GM12801 (cell line): ENCODE data around the gene CRELD2.

Source experiments
- CTCF ChIP-seq: IDR thresholded peaks from one replicate; pipeline ENCODE4 v1.5.1; 2011; ENCODE audit warnings: control low read depth; ENCODE audit not compliant: insufficient read length; ENCODE audit errors: extremely low read depth

The CRELD2 gene

DNA sequence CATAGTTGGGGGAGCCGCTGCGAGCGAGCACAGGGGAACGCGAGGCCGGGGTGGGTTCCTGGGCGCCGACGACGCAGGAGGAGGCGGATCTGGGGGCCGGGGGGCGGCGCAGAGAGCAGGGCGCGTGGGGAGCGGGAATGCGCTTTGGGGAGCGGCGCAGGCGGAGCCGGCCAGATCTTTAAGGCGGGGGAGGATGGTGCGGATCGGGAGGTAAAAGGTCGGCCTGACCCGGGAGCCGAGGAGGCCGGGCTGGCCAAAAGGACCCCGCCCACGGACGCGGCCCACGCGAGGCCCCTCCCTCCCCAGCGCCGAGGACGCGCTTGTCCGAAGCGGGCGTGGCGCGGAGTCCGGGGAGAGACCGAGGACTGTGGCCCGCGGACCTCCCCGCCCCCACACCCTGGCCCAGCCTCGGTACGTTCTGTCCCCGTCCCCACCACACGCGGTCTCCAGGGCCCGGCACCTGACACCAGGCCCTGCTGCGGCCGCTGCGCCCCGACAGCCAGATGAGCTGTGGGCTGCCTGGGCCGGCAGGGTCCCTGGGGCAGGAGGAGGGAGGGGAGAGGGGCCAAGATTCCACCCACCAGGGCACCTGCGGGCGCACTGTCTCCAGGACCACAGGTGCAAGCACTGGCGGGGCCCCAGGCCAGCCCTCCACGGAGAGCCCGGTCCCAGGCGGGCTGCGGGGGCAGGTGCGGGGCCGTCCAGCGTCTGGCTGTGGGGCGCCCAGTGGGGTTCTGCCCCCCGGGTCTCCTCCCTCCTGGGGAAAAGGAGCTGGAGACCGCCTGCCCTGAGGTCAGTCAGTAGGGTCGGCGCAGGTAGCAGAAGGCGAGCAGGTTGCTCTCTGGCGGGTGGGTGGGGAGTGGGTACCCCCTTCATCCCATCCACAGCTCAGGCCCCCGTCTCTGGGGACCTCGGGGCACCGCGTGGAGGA is 53.1 kb downstream of the CRELD2 start:
- no peak for TF ChIP-seq CTCF

DNA sequence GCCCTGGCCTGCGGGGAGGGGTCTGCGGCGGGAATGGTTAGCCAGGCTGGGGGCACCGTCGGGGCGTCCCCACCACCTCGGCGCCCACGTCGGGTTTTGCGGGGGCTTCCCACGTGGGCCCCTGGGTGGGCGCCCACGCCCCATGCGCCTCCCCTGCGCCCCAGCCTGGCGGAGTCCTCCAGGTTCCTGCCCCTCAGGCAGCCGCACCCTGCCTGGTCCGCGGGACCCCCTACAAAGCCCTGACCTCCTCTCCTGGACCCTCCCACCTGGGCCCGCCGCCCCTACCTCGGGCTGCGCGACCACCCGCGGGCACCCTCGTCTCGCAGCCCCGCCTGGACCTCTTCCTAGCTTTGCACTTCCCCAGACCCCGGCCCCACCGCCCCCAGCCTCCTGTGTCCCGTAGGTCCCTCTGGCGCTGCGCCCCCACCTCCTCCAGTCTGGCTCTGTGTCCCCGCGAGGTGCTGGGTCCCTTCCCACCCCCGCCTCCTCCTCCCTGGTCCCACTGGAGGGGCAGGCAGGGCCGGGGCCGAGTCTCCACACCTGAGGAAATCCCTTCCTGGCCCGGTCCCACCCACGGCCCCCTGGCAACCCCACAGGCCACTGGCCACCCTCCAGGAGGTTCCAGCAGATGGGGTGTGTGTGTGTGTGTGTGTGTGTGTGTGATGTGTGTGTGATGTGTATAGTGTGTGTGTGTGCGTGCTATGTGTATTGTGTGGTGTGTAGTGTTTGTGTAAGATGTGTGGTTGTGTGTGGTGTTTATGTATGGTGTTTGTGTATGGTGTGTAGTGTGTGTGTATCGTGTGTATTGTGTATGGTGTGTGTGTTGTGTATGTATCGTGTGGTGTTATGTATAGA is 54.0 kb downstream of the CRELD2 start:
- no peak for TF ChIP-seq CTCF

DNA sequence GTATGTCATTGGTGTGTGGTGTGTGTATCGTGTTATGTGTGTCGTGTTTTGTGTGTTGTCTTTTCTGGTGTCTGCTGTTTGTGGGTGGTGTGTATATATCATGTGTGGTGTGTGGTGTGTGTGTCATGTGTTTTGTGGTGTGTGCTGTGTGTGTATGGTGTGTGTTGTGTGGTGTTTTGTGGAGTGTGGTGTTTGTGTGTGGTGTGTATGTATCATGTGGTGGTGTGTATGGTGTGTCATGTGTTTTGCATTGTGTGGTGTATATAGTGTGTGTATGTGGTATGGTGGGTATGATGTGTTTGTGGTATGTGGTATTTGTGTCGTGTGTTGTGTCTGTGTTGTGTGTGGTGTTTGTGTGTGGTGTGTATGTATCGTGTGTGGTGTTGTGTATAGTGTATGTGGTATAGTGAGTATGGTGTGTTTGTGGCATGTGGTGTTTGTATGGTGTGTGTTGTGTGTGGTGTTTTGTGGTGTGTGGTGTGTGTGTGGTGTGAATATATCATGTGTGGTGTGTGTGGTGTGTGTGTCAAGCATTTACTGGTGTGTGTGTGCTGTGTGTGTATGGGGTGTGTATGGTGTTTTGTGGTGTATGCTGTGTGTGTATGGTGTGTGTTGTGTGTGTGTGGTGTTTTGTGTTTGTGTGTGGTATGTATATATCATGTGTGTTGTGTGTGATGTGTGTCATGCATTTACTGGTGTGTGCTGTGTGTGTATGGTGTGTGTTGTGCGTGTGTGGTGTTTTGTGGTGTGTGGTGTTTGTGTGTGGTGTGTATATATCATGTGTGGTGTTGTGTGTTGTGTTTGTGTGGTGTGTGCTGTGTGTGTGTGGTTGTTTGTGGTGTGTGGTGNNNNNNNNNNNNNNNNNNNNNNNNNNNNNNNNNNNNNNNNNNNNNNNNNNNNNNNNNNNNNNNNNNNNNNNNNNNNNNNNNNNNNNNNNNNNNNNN is 54.9 kb downstream of the CRELD2 start:
- no peak for TF ChIP-seq CTCF

GRCh38 chr22:49975543-49976389 is 57.3 kb downstream of the CRELD2 start:
- TF ChIP-seq CTCF = no peak

- TF ChIP-seq CTCF = no peak
These were observed 58.2 kb downstream of the CRELD2 start for GRCh38 chr22:49976439-49977175.
